Measurements from ENCODE around the gene IFT52.

IFT52 gene

GRCh38 chr20:43559147-43559987, 31.4 kb upstream of the IFT52 start:
- no peak for DNase-seq (ENCODE audit: low read depth in 1 of 2, low spot score in 1 of 2)
- TF ChIP-seq JUND (IDR thresholded peaks at IDR 0.05; ENCODE audit: low read depth), result no peak
- in situ Hi-C loops (cut with HindIII; ENCODE audit: low pct_unique_long_range_greater_than_20kb, low sequenced_read_pairs), result no loop called here

GRCh38 chr20:43560974-43561373, 29.8 kb upstream of the IFT52 start:
- no peak for TF ChIP-seq JUND (IDR thresholded peaks at IDR 0.05; ENCODE audit: low read depth)
- no peak for DNase-seq (ENCODE audit: low read depth in 1 of 2, low spot score in 1 of 2)
- in situ Hi-C loops (cut with HindIII; ENCODE audit: low pct_unique_long_range_greater_than_20kb, low sequenced_read_pairs), result no loop called here

- in situ Hi-C loops (cut with HindIII; ENCODE audit: low pct_unique_long_range_greater_than_20kb, low sequenced_read_pairs), result no loop called here
- no peak for TF ChIP-seq JUND (IDR thresholded peaks at IDR 0.05; ENCODE audit: low read depth)
- no peak for DNase-seq (ENCODE audit: low read depth in 1 of 2, low spot score in 1 of 2)
These were observed 27.3 kb upstream of the IFT52 start for GRCh38 chr20:43563429-43563828.

GRCh38 chr20:43563991-43564390, 26.7 kb upstream of the IFT52 start:
- DNase-seq (ENCODE audit: low read depth in 1 of 2, low spot score in 1 of 2), result no peak
- no peak for TF ChIP-seq JUND (IDR thresholded peaks at IDR 0.05; ENCODE audit: low read depth)
- in situ Hi-C loops (cut with HindIII; ENCODE audit: low pct_unique_long_range_greater_than_20kb, low sequenced_read_pairs), result no loop called here

- no peak for DNase-seq (ENCODE audit: low read depth in 1 of 2, low spot score in 1 of 2)
- no peak for TF ChIP-seq JUND (IDR thresholded peaks at IDR 0.05; ENCODE audit: low read depth)
- in situ Hi-C loops (cut with HindIII; ENCODE audit: low pct_unique_long_range_greater_than_20kb, low sequenced_read_pairs), result no loop called here
These were observed 26.3 kb upstream of the IFT52 start for GRCh38 chr20:43564455-43564854.

- TF ChIP-seq JUND (IDR thresholded peaks at IDR 0.05; ENCODE audit: low read depth), result no peak
- in situ Hi-C loops (cut with HindIII; ENCODE audit: low pct_unique_long_range_greater_than_20kb, low sequenced_read_pairs), result no loop called here
- no peak for DNase-seq (ENCODE audit: low read depth in 1 of 2, low spot score in 1 of 2)
These were observed 25.6 kb upstream of the IFT52 start for GRCh38 chr20:43564993-43565757.

- no peak for TF ChIP-seq JUND (IDR thresholded peaks at IDR 0.05; ENCODE audit: low read depth)
- DNase-seq (ENCODE audit: low read depth in 1 of 2, low spot score in 1 of 2), result no peak
- in situ Hi-C loops (cut with HindIII; ENCODE audit: low pct_unique_long_range_greater_than_20kb, low sequenced_read_pairs), result no loop called here
These were observed 25.0 kb upstream of the IFT52 start for GRCh38 chr20:43565758-43566104.

GRCh38 chr20:43567477-43567876, 23.3 kb upstream of the IFT52 start:
- TF ChIP-seq JUND (IDR thresholded peaks at IDR 0.05; ENCODE audit: low read depth), result no peak
- no peak for DNase-seq (ENCODE audit: low read depth in 1 of 2, low spot score in 1 of 2)
- in situ Hi-C loops (cut with HindIII; ENCODE audit: low pct_unique_long_range_greater_than_20kb, low sequenced_read_pairs), result no loop called here

GRCh38 chr20:43568706-43569105, 22.0 kb upstream of the IFT52 start:
- in situ Hi-C loops (cut with HindIII; ENCODE audit: low pct_unique_long_range_greater_than_20kb, low sequenced_read_pairs), result no loop called here
- no peak for TF ChIP-seq JUND (IDR thresholded peaks at IDR 0.05; ENCODE audit: low read depth)

GRCh38 chr20:43569282-43569681, 21.5 kb upstream of the IFT52 start:
- TF ChIP-seq JUND (IDR thresholded peaks at IDR 0.05; ENCODE audit: low read depth), result no peak
- in situ Hi-C loops (cut with HindIII; ENCODE audit: low pct_unique_long_range_greater_than_20kb, low sequenced_read_pairs), result no loop called here
- no peak for DNase-seq (ENCODE audit: low read depth in 1 of 2, low spot score in 1 of 2)

More at GRCh38 chr20:43568706-43569105, 22.0 kb upstream of the IFT52 start:
- DNase-seq (ENCODE audit: low read depth in 1 of 2, low spot score in 1 of 2), result no peak

GRCh38 chr20:43570496-43570895, 20.2 kb upstream of the IFT52 start:
- no peak for TF ChIP-seq JUND (IDR thresholded peaks at IDR 0.05; ENCODE audit: low read depth)
- DNase-seq (ENCODE audit: low read depth in 1 of 2, low spot score in 1 of 2), result no peak
- in situ Hi-C loops (cut with HindIII; ENCODE audit: low pct_unique_long_range_greater_than_20kb, low sequenced_read_pairs), result no loop called here

- no peak for DNase-seq (ENCODE audit: low read depth in 1 of 2, low spot score in 1 of 2)
- TF ChIP-seq JUND (IDR thresholded peaks at IDR 0.05; ENCODE audit: low read depth), result no peak
- in situ Hi-C loops (cut with HindIII; ENCODE audit: low pct_unique_long_range_greater_than_20kb, low sequenced_read_pairs), result no loop called here
These were observed 19.4 kb upstream of the IFT52 start for GRCh38 chr20:43571310-43571709.

- no peak for TF ChIP-seq JUND (IDR thresholded peaks at IDR 0.05; ENCODE audit: low read depth)
- DNase-seq (ENCODE audit: low read depth in 1 of 2, low spot score in 1 of 2), result no peak
- in situ Hi-C loops (cut with HindIII; ENCODE audit: low pct_unique_long_range_greater_than_20kb, low sequenced_read_pairs), result no loop called here
These were observed 19.0 kb upstream of the IFT52 start for GRCh38 chr20:43571771-43572170.
